Suppressor macrophage treated with lipopolysaccharide for 4 hours (primary cell): Measurements from ENCODE around the gene SFMBT1.
A peak's percentile ranks its signal among the peaks of the same experiment; 100 is the strongest.

Experiments used
- DNase-seq: peaks from one replicate; pipeline ENCODE4 v3.0.0-alpha.2; 2020

The SFMBT1 gene

GRCh38 chr3:53045518-53046170, at the start of gene SFMBT1:
Gene SFMBT1, minus strand, starts transcription at chr3:53046073. Its CDS starts 76,945 bp downstream, at chr3:52969128.
- peak; percentile 84 for DNase-seq

- peak; percentile 70 for DNase-seq
These were observed 47.1 kb upstream of the SFMBT1 start for GRCh38 chr3:53092942-53093341.

- DNase-seq = no peak
These were observed 46.3 kb upstream of the SFMBT1 start for GRCh38 chr3:53092216-53092615.

GRCh38 chr3:53091011-53091410, 45.1 kb upstream of the SFMBT1 start:
- DNase-seq = no peak

- DNase-seq = no peak
These were observed 43.6 kb upstream of the SFMBT1 start for GRCh38 chr3:53089511-53089910.

- no peak for DNase-seq
These were observed 39.6 kb upstream of the SFMBT1 start for GRCh38 chr3:53085476-53085875.

- no peak for DNase-seq
These were observed 38.6 kb upstream of the SFMBT1 start for GRCh38 chr3:53084310-53085001.

- no peak for DNase-seq
These were observed 38.1 kb upstream of the SFMBT1 start for GRCh38 chr3:53083949-53084309.

GRCh38 chr3:53083521-53083920, 37.6 kb upstream of the SFMBT1 start:
- no peak for DNase-seq

GRCh38 chr3:53082736-53083135, 36.9 kb upstream of the SFMBT1 start:
- no peak for DNase-seq

- DNase-seq = no peak
These were observed 35.4 kb upstream of the SFMBT1 start for GRCh38 chr3:53081318-53081717.

GRCh38 chr3:53080612-53081205, 34.8 kb upstream of the SFMBT1 start:
- DNase-seq = no peak

GRCh38 chr3:53079791-53080555, 34.1 kb upstream of the SFMBT1 start:
- DNase-seq = no peak

GRCh38 chr3:53079147-53079546, 33.3 kb upstream of the SFMBT1 start:
- no peak for DNase-seq

GRCh38 chr3:53078656-53079055, 32.8 kb upstream of the SFMBT1 start:
- no peak for DNase-seq

- no peak for DNase-seq
These were observed 31.8 kb upstream of the SFMBT1 start for GRCh38 chr3:53077476-53078220.

GRCh38 chr3:53075743-53076140, 29.9 kb upstream of the SFMBT1 start:
- DNase-seq = no peak

- DNase-seq = no peak
These were observed 29.2 kb upstream of the SFMBT1 start for GRCh38 chr3:53074761-53075742.

- no peak for DNase-seq
These were observed 28.5 kb upstream of the SFMBT1 start for GRCh38 chr3:53074366-53074696.

- DNase-seq = no peak
These were observed 27.9 kb upstream of the SFMBT1 start for GRCh38 chr3:53073553-53074365.
